GM12891 (cell line): Measurements from ENCODE around the gene CYP26B1.

Experiments
- POLR2A ChIP-seq: IDR thresholded peaks from 2 replicates; pipeline ENCODE4 v1.6.1; 2011; ENCODE audit warnings: low read depth, low read length, control low read depth
- POLR2AphosphoS5 ChIP-seq: IDR thresholded peaks from 2 replicates; pipeline ENCODE4 v1.6.1; 2011; ENCODE audit warnings: low read depth, low read length, control low read depth
- POU2F2 ChIP-seq: IDR thresholded peaks from 2 replicates; pipeline ENCODE4 v1.6.1; 2011; ENCODE audit warnings: low read depth, mild to moderate bottlenecking, control low read depth, low read length, moderate library complexity
- SPI1 ChIP-seq: IDR thresholded peaks from 2 replicates; pipeline ENCODE4 v1.6.1; 2011; ENCODE audit warnings: low read depth, low read length, control low read depth
- TAF1 ChIP-seq: IDR thresholded peaks from 2 replicates; pipeline ENCODE4 v1.6.1; 2011; ENCODE audit warnings: low read depth, low read length, control low read depth

- TF ChIP-seq SPI1 (no peak), TAF1 (no peak), POLR2A (no peak), POLR2AphosphoS5 (no peak), POU2F2 (no peak)
Observed at GRCh38 chr2:72136331-72136730, 11.3 kb downstream of the CYP26B1 start.
